K562 treated with DMSO at 1 percent for 48 hours (cell line): ENCODE results near the gene PEX26. TPM values are rescaled to one million over a fixed set of nuclear protein-coding genes. Genes with fewer than 3 reads are reported as not detected.

Experiments used
- total RNA-seq: library from RNA; unstranded; fragments of 300-600 nt; gene quantifications from 2 replicates; pipeline ENCODE4 v1.2.3, GENCODE V29; 2022; ENCODE audit warnings: low replicate concordance; ENCODE audit errors: extremely low read depth

The PEX26 gene
- total RNA-seq, result not detected in 2 replicates

DNA sequence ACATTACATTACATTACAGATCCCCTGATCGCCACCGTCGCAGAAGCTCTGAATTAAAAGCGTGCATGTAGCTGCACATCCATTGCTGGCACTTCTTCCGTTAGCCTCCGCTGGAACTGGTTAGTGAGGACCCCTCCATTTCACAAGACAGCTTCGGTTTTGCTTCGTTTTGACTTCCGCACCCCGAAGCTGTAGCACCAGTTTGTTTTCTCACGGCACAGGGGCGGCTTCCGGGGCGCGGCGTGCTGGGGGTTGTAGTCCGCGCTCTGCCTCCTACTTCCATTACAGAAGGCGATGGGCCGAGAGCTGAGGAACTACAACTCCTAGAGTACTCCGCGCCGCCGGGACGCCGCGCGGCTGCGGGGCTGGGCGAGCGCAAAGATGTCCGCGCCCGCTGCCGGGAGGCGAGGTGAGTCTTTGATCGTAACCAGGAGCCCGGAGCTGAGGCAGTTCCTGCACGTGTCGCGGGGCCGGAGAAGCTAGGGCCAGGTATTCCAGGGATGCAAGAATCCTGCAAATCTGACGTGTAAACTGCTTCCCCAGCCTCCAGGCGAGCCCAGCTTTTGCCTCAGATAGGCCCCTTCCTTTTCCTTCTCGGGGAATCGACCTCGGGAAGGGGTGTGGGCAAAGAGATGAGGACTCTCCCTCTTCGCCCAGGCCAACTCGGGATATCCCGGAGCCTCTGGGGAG lies at the start of gene PEX26:
TSS of gene PEX26 (plus strand) at position 352 of the 690 bp plus-strand sequence. CDS start 387 bp downstream, outside the sequence.

DNA sequence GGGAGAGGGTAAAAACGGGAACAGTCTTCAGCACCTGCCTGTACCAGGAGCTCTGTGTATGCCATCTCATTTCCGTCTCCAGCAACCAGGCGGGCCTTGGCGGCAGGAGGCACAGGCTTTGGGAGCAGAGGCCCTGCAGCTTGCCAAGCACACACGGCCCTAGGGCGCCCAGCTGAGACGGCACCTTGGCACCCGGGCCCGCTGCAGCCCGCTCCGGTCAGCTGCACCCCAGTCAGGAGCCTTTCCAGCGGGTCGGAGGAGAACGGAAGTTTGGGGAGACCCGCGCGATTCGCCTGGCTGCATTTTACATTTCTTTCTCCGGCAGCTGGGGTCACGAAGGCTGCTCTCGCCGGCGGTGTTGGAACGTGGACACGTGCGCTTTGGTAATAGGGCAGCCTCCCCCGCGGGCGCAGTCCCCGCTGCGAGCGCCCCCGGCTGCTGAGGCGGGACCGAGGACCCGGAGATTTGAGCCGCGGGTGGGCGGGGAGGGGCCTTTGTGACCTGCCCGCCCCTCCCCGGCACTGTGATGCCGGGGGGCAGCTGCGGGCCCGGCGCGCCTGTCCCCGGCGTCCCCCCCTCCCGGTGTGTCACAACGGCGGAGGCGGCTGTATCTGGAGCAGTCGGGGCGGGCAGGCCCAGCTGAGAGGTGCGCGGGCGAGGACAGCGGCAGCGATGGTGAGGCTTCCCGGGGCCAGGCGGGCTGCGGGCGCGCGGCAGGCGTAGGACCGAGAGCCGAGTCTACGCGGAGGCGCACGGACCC lies 32.6 kb downstream of the PEX26 start, which contains the start of gene TUBA8:
TSS of gene TUBA8 (plus strand) at position 616 of the 760 bp plus-strand sequence. CDS start at position 673, 57 bp downstream.

Other genes with a start within 250 kb of the PEX26 start
- not detected in 2 replicates for gene MICAL3, start 53.4 kb upstream of the PEX26 start, total RNA-seq
- not detected in 2 replicates for gene TUBA8, start 32.8 kb downstream of the PEX26 start, total RNA-seq
- gene USP18, start 72.2 kb downstream of the PEX26 start, total RNA-seq, result not detected in 2 replicates